ENCODE data around the gene SH3GL2. TPM values are rescaled to one million over a fixed set of nuclear protein-coding genes. Genes with fewer than 3 reads are reported as not detected.

Gene SH3GL2
- total and polyA plus RNA-seq, 9 of the 15 experiments (the other 6 are each of a cell fraction or from before 2014, with no cell fraction given) = not detected

- TF ChIP-seq RREB1 (CRISPR knock-in tag; IDR thresholded peaks at IDR 0.05) (no peak), NFATC3 (IDR thresholded peaks at IDR 0.05) (no peak), ESRRA (IDR thresholded peaks at IDR 0.05; ENCODE audit: borderline replicate concordance, low read depth) (no peak), ZNF717 (CRISPR knock-in tag; IDR thresholded peaks at IDR 0.05) (no peak), ZKSCAN1 (IDR thresholded peaks at IDR 0.05; ENCODE audit: low read depth, low read length) (no peak), ILF3 (IDR thresholded peaks at IDR 0.05; ENCODE audit: borderline replicate concordance) (no peak), KDM1A (IDR thresholded peaks at IDR 0.05) (no peak)
Observed at GRCh38 chr9:17636349-17636748, 57.5 kb downstream of the SH3GL2 start (continued).

- Histone ChIP-seq H4K20me1 (replicated peaks; ENCODE audit: control insufficient read depth, insufficient read depth, low read length) (no peaks in the 10 kb centered on the region), H3K4me3 (no peak overlapping the region), H3K4me2 (ENCODE audit: insufficient read depth, low read length) (no peak overlapping the region), H3K79me2 (ENCODE audit: control insufficient read depth, insufficient read depth, low read length) (no peaks in the 10 kb centered on the region), H2AFZ (ENCODE audit: low read depth, low read length) (no peak overlapping the region), H3K9me1 (ENCODE audit: control insufficient read depth, insufficient read depth, low read length) (no peaks in the 10 kb centered on the region), H3K27me3 (ENCODE audit: control insufficient read depth in 2 of 2, insufficient read depth in 2 of 2, low read length in 2 of 2) (no peaks in the 10 kb centered on the region), H3K4me1 (replicated peaks in 1 of 2; ENCODE audit: control insufficient read depth in 2 of 2, insufficient read depth in 2 of 2, low read length in 2 of 2) (no peaks in the 10 kb centered on the region), H3K36me3 (ENCODE audit: control insufficient read depth, insufficient read depth, low read length) (no peaks in the 10 kb centered on the region), H3K27ac (ENCODE audit: extremely low read depth, low read depth, low read length) (no peak overlapping the region), H3K9ac (ENCODE audit: insufficient read depth in 1 of 2, low read depth in 2 of 2, low read length in 2 of 2) (no peak overlapping the region), H3K9me3 (replicated peaks; ENCODE audit: control insufficient read depth, insufficient read depth, low read depth, low read length) (no peaks in the 10 kb centered on the region)
- BruUV-seq (replicated peaks) = no TSS peak
- WGBS (ENCODE audit: insufficient coverage, low coverage, missing lambda C conversion rate) = 0% methylated on average over 1 of the region's 1 CpG
- ChIA-PET CTCF (ENCODE audit: low intra/inter-chr PET ratio) (no interaction called here), POLR2A (no interaction called here)
- ATAC-seq (no peak), FAIRE-seq (no peak), DNase-seq (ENCODE audit: extremely low read depth in 1 of 4, low spot score in 3 of 4) (no peak)
- in situ Hi-C loops (cut with MboI) = no loop called here
- intact Hi-C loops (cut with micrococcal nuclease) = no loop called here
- TF ChIP-seq MXD1 (CRISPR knock-in tag; IDR thresholded peaks at IDR 0.05; ENCODE audit: borderline replicate concordance, poor library complexity, severe bottlenecking) (no peak), SETDB1 (IDR thresholded peaks at IDR 0.05; ENCODE audit: low read length) (no peak), SMARCA5 (IDR thresholded peaks at IDR 0.05) (no peak), IRF9 (tag; IDR thresholded peaks at IDR 0.05) (no peak), FOXK2 (conservative IDR thresholded peaks at IDR 0.05 in 1 of 2, IDR thresholded peaks at IDR 0.05 in 1 of 2; ENCODE audit: low read depth in 2 of 2) (no peak), ZBTB12 (CRISPR knock-in tag; IDR thresholded peaks at IDR 0.05) (no peak), ZNF431 (CRISPR knock-in tag; IDR thresholded peaks at IDR 0.05) (no peak)
Observed at GRCh38 chr9:17636821-17637220, 58.0 kb downstream of the SH3GL2 start.
